22Rv1 (cell line): ENCODE measurements around the gene TFRC.

Experiments used
- ZFX ChIP-seq: fragments of 450-650 bp; IDR thresholded peaks from 2 replicates; pipeline ENCODE4 v1.6.1; 2017; ENCODE audit warnings: antibody characterized with exemption, borderline replicate concordance
- TF ChIP-seq, protein P1 (sequence below): fragments of 450-650 bp; IDR thresholded peaks from 2 replicates; pipeline ENCODE4 v1.5.1; 2017; ENCODE audit warnings: mild to moderate bottlenecking

DNA sequence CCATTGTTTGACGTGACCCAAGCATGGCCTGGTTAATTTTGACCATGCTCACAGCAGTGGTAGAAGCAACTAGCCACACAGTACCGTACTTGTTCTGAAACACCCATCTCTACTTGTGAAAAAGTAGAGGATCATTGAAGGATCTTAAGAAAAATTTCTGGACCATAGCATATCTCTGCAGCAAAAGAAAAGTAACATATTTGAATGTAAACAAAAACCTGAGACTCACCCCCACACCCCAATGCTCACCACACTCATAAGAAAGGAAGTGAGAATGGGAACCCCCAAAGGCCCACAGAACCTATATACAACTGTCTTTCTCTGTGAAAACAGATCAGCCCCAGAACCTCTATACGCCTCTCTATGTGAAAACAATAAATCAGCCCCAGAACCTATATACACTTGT lies 33.8 kb upstream of the TFRC start:
- TF ChIP-seq, protein P1, sequence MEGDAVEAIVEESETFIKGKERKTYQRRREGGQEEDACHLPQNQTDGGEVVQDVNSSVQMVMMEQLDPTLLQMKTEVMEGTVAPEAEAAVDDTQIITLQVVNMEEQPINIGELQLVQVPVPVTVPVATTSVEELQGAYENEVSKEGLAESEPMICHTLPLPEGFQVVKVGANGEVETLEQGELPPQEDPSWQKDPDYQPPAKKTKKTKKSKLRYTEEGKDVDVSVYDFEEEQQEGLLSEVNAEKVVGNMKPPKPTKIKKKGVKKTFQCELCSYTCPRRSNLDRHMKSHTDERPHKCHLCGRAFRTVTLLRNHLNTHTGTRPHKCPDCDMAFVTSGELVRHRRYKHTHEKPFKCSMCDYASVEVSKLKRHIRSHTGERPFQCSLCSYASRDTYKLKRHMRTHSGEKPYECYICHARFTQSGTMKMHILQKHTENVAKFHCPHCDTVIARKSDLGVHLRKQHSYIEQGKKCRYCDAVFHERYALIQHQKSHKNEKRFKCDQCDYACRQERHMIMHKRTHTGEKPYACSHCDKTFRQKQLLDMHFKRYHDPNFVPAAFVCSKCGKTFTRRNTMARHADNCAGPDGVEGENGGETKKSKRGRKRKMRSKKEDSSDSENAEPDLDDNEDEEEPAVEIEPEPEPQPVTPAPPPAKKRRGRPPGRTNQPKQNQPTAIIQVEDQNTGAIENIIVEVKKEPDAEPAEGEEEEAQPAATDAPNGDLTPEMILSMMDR, result no peak
- TF ChIP-seq ZFX, result no peak
